Measurements from ENCODE around the gene TRMT112.

GRCh38 chr11:64348383-64349024 lies 31.1 kb upstream of the TRMT112 start:
- TF ChIP-seq CTCF (IDR thresholded peaks at IDR 0.05) = no peak
- TF ChIP-seq POLR2A (IDR thresholded peaks at IDR 0.05) = no peak
